GM12864 (cell line): ENCODE results near the gene ZHX3.

Experiments
- DNase-seq: peaks from one replicate; pipeline ENCODE4 v3.0.0-alpha.2; 2011; ENCODE audit warnings: low read depth
- H3K4me3 ChIP-seq: 2 replicates; pipeline ENCODE4 v1.5.1; 2011; ENCODE audit warnings: mild to moderate bottlenecking, low read depth, low read length, control low read depth
- CTCF ChIP-seq: IDR thresholded peaks from 2 replicates; pipeline ENCODE4 v1.5.1; 2011; ENCODE audit warnings: low read depth, mild to moderate bottlenecking, moderate library complexity, low read length, control low read depth, inconsistent platforms; ENCODE audit errors: missing control alignments

ZHX3 gene

DNA sequence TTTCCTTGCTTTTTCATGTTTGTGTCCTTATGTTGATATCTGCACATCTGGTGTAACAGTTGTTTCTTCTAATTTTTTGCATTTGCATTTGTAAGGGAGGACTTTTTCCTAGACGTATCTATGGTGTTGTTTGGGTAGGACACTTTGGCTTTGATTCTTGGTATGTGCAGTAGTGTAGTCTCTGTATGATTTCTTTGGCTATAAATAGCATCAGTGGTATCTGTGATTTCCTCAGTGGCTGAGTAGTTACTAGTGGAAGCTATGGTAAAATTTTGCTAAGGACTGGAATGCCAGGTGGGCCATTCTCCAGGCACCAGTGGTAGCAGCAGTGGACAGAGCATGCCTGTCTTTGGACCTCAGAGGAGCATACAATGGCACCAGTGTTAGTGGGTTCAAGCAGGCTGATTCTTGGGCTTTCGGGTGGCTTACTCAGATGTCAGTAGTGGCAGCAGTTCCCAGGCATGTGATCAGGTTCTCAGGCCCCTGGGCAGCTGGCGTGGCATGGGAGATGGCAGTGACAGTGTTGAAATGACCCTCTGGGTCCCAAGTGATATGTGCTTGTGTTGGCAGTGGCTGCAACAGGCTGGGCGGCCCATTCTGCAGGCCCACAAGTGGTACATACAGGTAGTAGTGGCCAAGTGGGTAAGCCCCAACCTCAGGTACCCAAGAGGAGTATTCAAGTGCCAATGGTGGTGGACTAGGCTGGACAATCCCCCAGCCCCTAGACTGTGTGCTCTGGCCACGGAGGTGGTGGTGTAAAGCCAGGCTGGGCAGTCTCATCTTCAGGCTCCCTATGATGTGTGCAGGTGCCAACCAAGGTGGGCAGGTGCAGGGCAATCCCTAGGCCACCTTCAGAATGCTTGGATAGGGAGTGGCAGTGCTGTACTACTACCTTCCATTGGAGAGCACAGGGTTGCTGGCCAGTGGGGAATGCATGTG is 125.7 kb downstream of the ZHX3 start:
- no peak for TF ChIP-seq CTCF
- no peak overlapping the region for H3K4me3 ChIP-seq
- DNase-seq, result no peak

GRCh38 chr20:41187668-41188067 is 129.9 kb downstream of the ZHX3 start:
- no peak overlapping the region for H3K4me3 ChIP-seq
- DNase-seq, result no peak
- TF ChIP-seq CTCF, result no peak

GRCh38 chr20:41185013-41185757 is 132.3 kb downstream of the ZHX3 start:
- TF ChIP-seq CTCF, result no peak
- no peak overlapping the region for H3K4me3 ChIP-seq
- no peak for DNase-seq

DNA sequence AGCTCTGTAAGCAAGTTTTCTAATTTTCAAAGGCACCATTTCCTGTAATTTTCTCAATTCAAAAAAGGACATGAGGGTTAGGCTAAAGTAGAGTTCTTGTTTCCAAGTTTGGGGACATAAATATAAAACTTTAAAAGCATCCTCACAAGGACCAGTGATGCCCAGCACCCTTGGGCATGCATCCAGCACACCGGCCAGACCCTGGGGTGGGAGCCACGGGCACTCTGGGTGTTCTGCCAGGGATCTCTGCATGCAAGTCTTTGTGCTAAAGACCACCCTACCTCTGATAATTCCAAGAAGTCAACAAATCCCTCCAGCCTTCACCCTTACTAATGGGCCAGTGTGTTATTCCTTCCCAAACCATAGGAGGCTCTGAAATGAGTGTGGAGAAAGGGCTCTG is 133.7 kb downstream of the ZHX3 start:
- DNase-seq, result no peak
- no peak for TF ChIP-seq CTCF
- H3K4me3 ChIP-seq, result no peak overlapping the region

- DNase-seq, result no peak
- no peak overlapping the region for H3K4me3 ChIP-seq
- TF ChIP-seq CTCF, result no peak
Observed at GRCh38 chr20:41183391-41183790, 134.1 kb downstream of the ZHX3 start.

GRCh38 chr20:41182296-41183212 is 135.0 kb downstream of the ZHX3 start:
- H3K4me3 ChIP-seq, result no peak overlapping the region
- no peak for TF ChIP-seq CTCF
- DNase-seq, result no peak
